HG03066 (cell line): Measurements from ENCODE around the gene DNAAF5.

ENCODE experiments used
- ATAC-seq: cut with Tn5 transposase; IDR thresholded peaks from one replicate; pipeline ENCODE4 v1.9.1; 2021; ENCODE audit warnings: low read depth; ENCODE audit not compliant: unreplicated experiment

Gene DNAAF5

DNA sequence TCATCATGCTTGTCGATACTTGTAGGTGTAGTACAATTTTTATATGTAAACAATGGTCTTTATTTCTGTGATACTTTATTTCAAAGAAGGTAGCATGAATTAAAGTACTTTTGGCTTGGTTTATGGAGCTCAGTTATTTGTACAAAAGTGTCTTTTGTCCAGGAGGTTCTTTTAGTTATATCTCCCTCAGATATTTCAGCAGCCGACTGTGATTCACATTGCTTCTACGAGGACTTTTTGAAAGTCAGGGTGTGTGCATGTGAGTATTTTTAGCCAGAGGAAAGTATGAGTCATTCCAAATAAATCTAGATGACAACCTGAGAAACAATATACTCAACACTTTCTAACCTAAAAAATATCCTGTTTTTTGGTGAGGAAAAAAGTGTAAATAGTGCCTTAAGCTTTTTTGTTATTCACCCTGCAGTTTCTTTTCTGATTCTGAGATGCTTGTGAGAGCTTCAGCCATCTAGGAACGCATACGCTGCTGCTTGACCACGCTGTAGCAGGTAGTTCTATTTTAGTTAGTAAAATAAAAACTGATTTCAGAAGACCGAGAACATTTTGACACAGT lies 105.2 kb downstream of the DNAAF5 start:
- peak; percentile 65 for ATAC-seq

DNA sequence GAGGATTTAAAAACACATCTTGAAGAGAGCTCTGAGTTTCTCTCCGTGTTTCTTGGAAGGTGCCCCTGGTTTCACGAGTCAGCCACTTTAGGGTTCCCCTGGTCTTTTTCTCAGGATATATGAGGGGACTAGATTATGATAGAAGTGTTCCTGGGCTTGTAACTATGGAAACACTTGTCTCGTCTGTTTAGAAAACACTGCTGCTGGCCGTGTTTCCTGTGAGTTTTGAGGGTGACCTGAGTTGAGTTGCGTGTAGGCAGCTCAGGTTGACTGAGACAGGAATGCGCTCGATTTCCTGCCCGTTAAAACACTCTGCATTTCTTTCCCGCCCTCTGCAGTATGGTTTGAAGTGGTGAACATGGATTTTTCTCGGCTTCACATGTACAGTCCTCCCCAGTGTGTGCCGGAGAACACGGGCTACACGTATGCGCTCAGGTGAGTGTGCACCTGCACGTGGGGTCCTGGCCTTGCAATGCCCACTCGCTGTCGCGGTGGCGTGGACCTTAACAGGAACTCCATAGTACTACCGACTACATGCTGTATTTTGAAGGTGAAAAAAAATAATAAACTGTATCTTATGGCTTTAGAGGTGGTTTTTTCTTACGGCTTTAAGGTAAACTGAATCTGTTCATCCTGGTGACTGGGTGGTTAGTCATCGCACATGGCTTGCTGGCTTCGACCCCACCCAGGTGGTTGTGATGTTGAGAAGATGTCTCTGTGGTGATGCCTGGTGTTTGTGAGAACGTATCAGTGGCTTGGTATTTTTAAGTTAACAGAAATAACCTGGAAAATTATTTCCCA lies 105.9 kb downstream of the DNAAF5 start, which contains the start of gene SUN1:
TSS of gene SUN1 (plus strand) at position 310 of the 801 bp plus-strand sequence. CDS start at position 359, 49 bp downstream.
- peak; percentile 55 for ATAC-seq

DNA sequence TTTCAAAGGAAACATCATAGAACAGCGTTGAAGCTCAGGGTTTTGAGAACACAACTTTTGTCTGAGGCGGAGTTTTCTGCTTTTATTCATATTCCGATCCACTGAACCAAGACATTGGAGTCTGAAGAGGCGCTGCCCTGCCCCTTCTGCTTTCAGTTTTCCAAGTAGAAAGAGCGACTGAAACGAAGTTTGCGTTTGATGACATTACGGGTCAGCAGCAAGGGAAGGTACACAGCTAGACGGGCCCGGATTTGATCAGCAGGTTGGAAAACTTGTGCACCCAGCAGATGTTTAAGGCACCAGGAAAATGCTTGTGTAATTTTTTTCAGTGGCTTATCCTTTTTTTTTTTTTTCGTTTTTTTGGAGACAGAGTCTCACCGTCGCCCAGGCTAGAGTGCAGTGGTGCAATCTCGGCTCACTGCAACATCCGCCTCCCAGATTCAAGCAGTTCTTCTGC lies 106.5 kb downstream of the DNAAF5 start:
- no peak for ATAC-seq

DNA sequence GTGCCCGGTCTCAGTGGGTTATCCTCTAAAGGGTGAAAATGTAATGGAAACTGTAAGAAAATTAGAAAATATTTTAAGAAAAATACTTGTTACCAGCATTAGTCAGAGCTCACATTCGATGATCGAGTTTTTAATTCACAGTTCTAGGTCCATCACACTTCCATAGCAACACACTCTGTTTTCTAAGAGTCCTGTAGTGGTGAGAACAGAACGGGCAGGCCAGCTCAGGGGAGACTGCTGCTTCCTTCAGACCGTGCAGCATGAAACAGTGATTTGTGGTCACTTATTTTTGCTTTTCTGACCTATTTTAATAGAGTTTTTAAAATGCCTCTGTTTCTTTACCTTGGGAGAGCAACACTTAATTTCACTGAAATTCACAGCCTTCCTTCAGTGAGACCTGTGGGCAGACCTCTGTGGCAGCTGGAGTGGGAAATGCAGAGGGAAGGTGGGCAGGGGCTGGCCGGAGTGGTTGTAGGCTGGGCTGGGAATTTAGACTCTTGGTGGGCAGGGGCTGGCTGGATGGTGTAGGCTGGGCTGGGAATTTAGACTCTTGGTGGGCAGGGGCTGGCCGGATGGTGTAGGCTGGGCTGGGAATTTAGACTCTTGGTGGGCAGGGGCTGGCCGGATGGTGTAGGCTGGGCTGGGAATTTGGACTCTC lies 107.2 kb downstream of the DNAAF5 start:
- no peak for ATAC-seq

DNA sequence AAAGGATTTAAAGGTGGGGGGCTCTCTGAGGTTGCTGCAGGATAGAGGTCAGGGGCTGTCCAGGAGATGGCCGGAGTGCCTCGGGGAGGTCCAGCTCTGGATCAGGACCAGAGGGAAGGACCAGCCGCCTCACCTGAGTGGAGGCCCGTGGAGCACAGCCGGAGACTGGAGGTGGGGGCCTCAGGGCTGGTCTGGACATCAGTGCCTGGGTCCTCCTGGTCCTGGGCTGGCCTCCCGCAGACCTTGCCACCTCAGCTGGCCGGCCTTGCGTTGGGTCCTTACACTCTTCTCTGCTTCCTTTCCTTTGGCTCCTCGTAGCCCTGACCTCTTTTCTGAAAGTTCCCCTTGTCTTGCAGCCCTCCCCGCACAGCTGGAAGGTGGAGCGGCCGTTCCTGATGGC lies 107.8 kb downstream of the DNAAF5 start:
- ATAC-seq, result no peak

DNA sequence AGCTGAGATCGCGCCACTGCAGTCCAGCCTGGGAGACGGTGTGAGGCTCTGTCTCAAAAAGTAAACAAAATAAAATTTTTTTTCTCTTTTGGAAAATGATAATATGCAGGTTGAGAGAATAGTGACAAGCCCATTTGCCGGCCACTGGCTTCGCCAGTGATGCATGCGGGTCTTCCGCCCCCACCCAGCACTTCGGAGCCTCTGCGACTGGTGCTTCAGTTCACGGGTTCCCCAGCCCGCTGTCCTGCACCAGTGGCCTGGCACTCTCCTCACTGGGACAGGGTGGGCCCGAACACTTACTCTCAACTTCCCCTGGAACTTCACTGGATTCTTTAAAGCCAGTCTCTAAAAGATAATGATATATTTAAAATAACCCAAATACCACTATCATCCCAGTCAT lies 108.5 kb downstream of the DNAAF5 start:
- no peak for ATAC-seq

DNA sequence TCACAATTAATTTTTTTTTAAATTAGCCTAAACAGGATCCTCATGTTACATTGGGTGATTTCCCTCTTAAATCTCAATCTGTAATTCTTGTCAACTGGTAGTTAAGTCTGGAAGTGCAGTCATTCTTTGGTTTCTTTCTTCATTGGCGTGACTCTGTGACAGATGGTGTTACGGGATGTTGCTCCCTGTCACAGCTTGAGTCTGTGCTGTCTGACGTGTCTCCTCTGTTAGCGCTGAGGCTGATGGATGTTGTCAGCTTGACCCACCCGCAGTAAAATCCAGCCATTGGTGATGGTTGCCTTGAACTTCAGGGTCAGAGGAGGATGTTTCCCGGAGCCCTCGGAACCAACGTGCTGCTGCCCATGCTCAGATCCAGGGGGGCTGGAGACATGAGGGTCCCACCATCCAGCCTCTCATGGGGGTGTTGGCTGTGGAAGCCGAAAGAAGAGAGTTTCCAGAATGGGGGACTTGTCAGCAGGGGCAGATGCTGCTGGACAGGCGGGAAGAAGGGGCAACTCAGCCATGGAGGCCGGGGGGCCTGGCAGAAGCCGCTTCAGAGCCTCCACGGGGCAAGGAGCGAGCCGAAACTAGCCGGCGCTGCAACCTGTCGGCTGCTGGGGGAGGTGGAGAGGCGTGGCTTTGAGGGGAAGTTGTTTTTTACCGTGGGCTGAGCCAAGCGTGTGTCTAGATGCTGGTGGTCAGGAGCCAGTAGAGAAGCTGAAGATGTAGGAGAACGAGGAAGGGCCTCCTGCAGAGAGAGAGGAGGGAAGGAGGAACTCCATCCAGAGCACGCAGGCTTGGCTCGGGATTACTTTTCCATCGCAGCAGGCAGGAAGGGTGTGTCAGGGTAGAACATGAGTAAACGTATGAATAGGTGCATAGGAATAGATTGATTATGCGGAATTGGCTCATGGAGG lies 109.2 kb downstream of the DNAAF5 start:
- no peak for ATAC-seq
